Measurements from ENCODE around the gene PCDHB10. TPM values are rescaled to one million over a fixed set of nuclear protein-coding genes. Genes with fewer than 3 reads are reported as not detected.
A peak's percentile ranks its signal among the peaks of the same experiment; 100 is the strongest.
"Not testable (repeated sequence)": the region's sequence is repeated elsewhere in the genome, so short reads cannot be mapped to it uniquely, and the experiment has no call there.

The PCDHB10 gene
- total RNA-seq, 1 donor from 2014 or later, result 3.2 TPM

DNA sequence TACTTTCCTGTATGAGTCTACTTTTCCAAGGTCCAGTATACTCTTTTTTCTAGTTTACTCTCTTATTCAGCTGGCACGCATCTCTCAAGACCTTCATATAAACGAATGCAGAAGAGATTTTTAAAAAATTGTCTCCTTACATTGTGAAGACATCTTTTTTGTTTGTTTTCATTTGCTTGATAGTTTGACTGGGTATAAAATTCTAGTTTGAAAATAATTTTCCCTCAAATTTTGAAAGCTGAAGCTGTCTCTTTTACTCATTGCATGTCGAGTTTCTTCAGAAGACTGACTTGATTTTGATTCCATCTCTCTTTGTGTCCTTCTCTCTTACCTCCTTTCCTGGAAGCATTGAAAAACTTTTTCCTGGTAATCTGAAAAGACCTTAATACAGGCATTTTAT lies 4.2 kb downstream of the PCDHB10 start:
- H3K36me3 Mint-ChIP-seq, result peaks cover 4% of the 10 kb centered on the region
- TF ChIP-seq, protein P1, sequence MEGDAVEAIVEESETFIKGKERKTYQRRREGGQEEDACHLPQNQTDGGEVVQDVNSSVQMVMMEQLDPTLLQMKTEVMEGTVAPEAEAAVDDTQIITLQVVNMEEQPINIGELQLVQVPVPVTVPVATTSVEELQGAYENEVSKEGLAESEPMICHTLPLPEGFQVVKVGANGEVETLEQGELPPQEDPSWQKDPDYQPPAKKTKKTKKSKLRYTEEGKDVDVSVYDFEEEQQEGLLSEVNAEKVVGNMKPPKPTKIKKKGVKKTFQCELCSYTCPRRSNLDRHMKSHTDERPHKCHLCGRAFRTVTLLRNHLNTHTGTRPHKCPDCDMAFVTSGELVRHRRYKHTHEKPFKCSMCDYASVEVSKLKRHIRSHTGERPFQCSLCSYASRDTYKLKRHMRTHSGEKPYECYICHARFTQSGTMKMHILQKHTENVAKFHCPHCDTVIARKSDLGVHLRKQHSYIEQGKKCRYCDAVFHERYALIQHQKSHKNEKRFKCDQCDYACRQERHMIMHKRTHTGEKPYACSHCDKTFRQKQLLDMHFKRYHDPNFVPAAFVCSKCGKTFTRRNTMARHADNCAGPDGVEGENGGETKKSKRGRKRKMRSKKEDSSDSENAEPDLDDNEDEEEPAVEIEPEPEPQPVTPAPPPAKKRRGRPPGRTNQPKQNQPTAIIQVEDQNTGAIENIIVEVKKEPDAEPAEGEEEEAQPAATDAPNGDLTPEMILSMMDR (conservative IDR thresholded peaks at IDR 0.05), result no peak
- H3K4me1 Mint-ChIP-seq (ENCODE audit: unreplicated experiment), result no peaks in the 10 kb centered on the region
- DNase-seq (ENCODE audit: extremely low spot score, unreplicated experiment), result no peak
- H3K9me3 Mint-ChIP-seq, result peaks cover 4% of the 10 kb centered on the region
- no peaks in the 10 kb centered on the region for H3K27me3 Mint-ChIP-seq
- no peak overlapping the region for H3K4me3 Mint-ChIP-seq
- no peak overlapping the region for H3K27ac Mint-ChIP-seq

DNA sequence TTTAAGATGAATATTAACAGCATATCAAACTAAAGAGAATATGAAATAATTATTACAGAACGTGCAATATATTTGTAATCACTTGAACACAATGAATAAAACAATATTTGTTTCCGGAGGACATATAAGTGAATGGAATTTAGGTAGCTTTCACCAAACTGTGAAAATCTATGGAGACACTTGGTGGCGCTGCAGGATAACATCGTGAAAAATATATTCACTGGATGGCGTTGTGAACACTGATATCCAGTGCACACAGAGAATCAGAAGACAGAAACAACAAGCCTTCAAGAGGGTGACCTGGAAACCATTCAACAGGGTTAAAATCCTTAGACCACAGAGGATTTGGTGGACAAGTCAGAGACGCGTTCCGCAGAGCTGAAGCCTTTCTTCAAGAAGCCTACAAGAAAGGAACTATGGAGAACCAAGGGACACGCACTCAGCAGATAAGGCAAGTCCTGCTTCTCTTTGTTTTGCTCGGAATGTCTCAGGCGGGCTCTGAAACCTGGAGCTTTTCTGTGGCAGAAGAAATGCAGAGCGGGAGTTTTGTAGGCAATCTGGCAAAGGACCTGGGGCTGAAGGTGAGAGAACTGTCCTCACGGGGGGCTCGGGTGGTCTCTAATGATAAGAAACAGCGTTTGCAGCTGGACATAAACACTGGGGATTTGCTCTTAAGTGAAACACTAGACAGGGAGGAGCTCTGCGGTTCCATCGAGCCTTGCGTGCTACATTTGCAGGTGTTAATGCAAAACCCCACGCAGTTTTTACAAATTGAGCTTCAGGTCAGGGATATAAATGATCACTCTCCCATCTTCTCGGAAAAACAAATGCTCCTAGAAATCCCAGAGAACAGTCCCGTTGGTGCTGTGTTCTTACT lies 7.4 kb downstream of the PCDHB10 start, which contains the start of gene PCDHB11:
Gene PCDHB11, plus strand, starts transcription at position 269 of the 877 bp plus-strand sequence. Its CDS starts 148 bp downstream, at position 417.
- Mint-ChIP-seq H3K36me3 (peaks cover 4% of the 10 kb centered on the region), H3K9me3 (no peaks in the 10 kb centered on the region)
- TF ChIP-seq, protein P1 (conservative IDR thresholded peaks at IDR 0.05), result peak; percentile 53

DNA sequence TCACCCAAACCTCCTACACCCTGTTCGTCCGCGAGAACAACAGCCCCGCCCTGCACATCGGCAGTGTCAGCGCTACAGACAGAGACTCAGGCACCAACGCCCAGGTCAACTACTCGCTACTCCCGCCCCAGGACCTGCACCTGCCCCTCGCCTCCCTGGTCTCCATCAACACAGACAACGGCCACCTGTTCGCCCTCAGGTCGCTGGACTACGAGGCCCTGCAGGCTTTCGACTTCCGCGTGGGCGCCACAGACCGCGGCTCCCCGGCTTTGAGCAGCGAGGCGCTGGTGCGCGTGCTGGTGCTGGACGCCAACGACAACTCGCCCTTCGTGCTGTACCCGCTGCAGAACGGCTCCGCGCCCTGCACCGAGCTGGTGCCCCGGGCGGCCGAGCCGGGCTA lies 9.0 kb downstream of the PCDHB10 start:
- H3K27ac Mint-ChIP-seq; H3K36me3 Mint-ChIP-seq; H3K27me3 Mint-ChIP-seq; DNase-seq (ENCODE audit: extremely low spot score, unreplicated experiment); H3K4me1 Mint-ChIP-seq (ENCODE audit: unreplicated experiment); H3K9me3 Mint-ChIP-seq; H3K4me3 Mint-ChIP-seq: not testable (repeated sequence)

More for the DNA sequence above, 7.4 kb downstream of the PCDHB10 start, which contains the start of gene PCDHB11:
- Mint-ChIP-seq H3K4me1 (ENCODE audit: unreplicated experiment) (no peaks in the 10 kb centered on the region), H3K27ac (no peak within 1 kb of the TSS), H3K4me3 (peak within 1 kb of the TSS; percentile 74), H3K27me3 (no peaks in the 10 kb centered on the region)
- no peak for DNase-seq (ENCODE audit: extremely low spot score, unreplicated experiment)

DNA sequence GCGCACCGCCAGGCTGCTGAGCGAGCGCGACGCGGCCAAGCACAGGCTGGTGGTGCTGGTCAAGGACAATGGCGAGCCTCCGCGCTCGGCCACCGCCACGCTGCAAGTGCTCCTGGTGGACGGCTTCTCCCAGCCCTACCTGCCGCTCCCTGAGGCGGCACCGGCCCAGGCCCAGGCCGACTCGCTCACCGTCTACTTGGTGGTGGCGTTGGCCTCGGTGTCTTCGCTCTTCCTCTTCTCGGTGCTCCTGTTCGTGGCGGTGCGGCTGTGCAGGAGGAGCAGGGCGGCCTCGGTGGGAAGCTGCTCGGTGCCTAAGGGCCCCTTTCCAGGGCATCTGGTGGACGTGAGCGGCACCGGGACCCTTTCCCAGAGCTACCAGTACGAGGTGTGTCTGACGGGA lies 9.5 kb downstream of the PCDHB10 start:
- H3K4me1 Mint-ChIP-seq (ENCODE audit: unreplicated experiment); H3K4me3 Mint-ChIP-seq; DNase-seq (ENCODE audit: extremely low spot score, unreplicated experiment); H3K9me3 Mint-ChIP-seq; H3K27me3 Mint-ChIP-seq; H3K36me3 Mint-ChIP-seq; H3K27ac Mint-ChIP-seq: not testable (repeated sequence)

DNA sequence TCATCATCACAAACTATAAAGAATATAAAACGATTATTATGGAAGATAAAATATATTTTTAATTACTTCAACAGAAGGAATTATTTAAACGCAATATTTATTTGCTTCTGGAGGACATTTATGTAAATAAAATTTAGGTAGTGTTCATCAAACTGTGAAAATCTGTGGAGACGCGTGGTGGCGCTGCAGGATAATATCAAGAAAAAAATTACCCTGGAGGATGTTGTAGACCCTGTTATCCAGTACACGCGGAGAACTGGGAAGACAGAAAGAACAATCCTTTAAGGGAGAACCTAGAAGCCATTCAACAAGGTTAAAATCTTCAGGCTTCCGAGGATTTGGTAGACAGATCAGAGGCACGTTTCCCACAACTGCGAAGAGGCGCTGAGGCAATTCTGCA lies 16.3 kb downstream of the PCDHB10 start, which contains the start of gene PCDHB12:
Gene PCDHB12, plus strand, starts transcription at position 242 of the 400 bp plus-strand sequence. CDS start 189 bp downstream, outside the sequence.
- H3K27ac Mint-ChIP-seq, result no peak within 1 kb of the TSS
- no peaks in the 10 kb centered on the region for H3K4me1 Mint-ChIP-seq (ENCODE audit: unreplicated experiment)
- no peaks in the 10 kb centered on the region for H3K36me3 Mint-ChIP-seq
- peaks cover under 1% of the 10 kb centered on the region for H3K9me3 Mint-ChIP-seq
- peak within 1 kb of the TSS; percentile 80 for H3K4me3 Mint-ChIP-seq
- DNase-seq (ENCODE audit: extremely low spot score, unreplicated experiment), result no peak
- no peaks in the 10 kb centered on the region for H3K27me3 Mint-ChIP-seq
- TF ChIP-seq, protein P1 (conservative IDR thresholded peaks at IDR 0.05), result peak; percentile 45

DNA sequence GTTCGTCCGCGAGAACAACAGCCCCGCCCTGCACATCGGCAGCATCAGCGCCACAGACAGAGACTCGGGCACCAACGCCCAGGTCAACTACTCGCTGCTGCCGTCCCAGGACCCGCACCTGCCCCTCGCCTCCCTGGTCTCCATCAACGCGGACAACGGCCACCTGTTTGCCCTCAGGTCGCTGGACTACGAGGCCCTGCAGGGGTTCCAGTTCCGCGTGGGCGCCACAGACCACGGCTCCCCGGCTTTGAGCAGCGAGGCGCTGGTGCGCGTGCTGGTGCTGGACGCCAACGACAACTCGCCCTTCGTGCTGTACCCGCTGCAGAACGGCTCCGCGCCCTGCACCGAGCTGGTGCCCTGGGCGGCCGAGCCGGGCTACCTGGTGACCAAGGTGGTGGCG lies 18.1 kb downstream of the PCDHB10 start:
- H3K4me1 Mint-ChIP-seq (ENCODE audit: unreplicated experiment); H3K9me3 Mint-ChIP-seq; H3K36me3 Mint-ChIP-seq; DNase-seq (ENCODE audit: extremely low spot score, unreplicated experiment); H3K27ac Mint-ChIP-seq; H3K4me3 Mint-ChIP-seq; H3K27me3 Mint-ChIP-seq: not testable (repeated sequence)

DNA sequence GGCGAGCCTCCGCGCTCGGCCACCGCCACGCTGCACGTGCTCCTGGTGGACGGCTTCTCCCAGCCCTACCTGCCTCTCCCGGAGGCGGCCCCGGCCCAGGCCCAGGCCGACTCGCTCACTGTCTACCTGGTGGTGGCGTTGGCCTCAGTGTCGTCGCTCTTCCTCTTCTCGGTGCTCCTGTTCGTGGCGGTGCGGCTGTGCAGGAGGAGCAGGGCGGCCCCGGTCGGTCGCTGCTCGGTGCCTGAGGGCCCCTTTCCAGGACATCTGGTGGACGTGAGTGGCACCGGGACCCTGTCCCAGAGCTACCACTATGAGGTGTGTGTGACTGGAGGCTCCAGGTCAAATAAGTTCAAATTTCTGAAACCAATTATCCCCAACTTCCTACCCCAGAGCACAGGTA lies 18.7 kb downstream of the PCDHB10 start:
- not testable (repeated sequence) for DNase-seq (ENCODE audit: extremely low spot score, unreplicated experiment)

More for the DNA sequence above, 18.7 kb downstream of the PCDHB10 start:
- not testable (repeated sequence) for H3K4me1 Mint-ChIP-seq (ENCODE audit: unreplicated experiment); H3K9me3 Mint-ChIP-seq; H3K4me3 Mint-ChIP-seq; H3K27ac Mint-ChIP-seq; H3K36me3 Mint-ChIP-seq; H3K27me3 Mint-ChIP-seq

All from type B pancreatic cell (in vitro differentiated cells).